Activated naive CD4-positive, alpha-beta T cell treated with anti-CD3 and anti-CD28 coated beads for 36 hours (primary cell): ENCODE measurements around the gene ZNF70. TPM values are rescaled to one million over a fixed set of nuclear protein-coding genes. Genes with fewer than 3 reads are reported as not detected.
A peak's percentile ranks its signal among the peaks of the same experiment; 100 is the strongest.

ENCODE experiments used
- CTCF ChIA-PET: fragments of 350-600 bp; sonication (Branson Sonifier 250); formaldehyde crosslinking; loops from one replicate; lab custom pipeline; 2021; ENCODE audit warnings: antibody characterized with exemption; lab: Charles Lee
- DNase-seq: peaks from one replicate; pipeline ENCODE4 v3.0.0-alpha.2; 2020
- H3K27ac Mint-ChIP-seq: one replicate; pipeline ENCODE4 v1.8.0; 2021; ENCODE audit warnings: mild to moderate bottlenecking, mixed read lengths
- H3K27me3 Mint-ChIP-seq: one replicate; pipeline ENCODE4 v1.8.0; 2021; ENCODE audit warnings: low read depth, mixed read lengths
- H3K36me3 Mint-ChIP-seq: one replicate; pipeline ENCODE4 v1.8.0; 2021; ENCODE audit warnings: low read depth, mixed read lengths
- H3K4me1 Mint-ChIP-seq: one replicate; pipeline ENCODE4 v1.8.0; 2021; ENCODE audit warnings: low read depth, mixed read lengths
- H3K4me3 Mint-ChIP-seq: one replicate; pipeline ENCODE4 v1.8.0; 2021; ENCODE audit warnings: mild to moderate bottlenecking, moderate library complexity, mixed read lengths
- H3K9me3 Mint-ChIP-seq: one replicate; pipeline ENCODE4 v1.8.0; 2021; ENCODE audit warnings: mixed read lengths
- intact Hi-C: fragments of 100-400 bp; cut with micrococcal nuclease; formaldehyde crosslinking; loops from one replicate; pipeline ENCODE4 v1.15.1; 2023
- total RNA-seq, 2 experiments: library from RNA; stranded (reverse); gene quantifications; one replicate each; pipeline ENCODE4 v1.2.3, GENCODE V29; 2021

Gene ZNF70
- total RNA-seq, 2 experiments from 2014 or later: 0.79 to 0.93 TPM

GRCh38 chr22:23722724-23723123, 28.2 kb downstream of the ZNF70 start:
- no peaks in the 10 kb centered on the region for H3K27me3 Mint-ChIP-seq
- H3K36me3 Mint-ChIP-seq: no peaks in the 10 kb centered on the region
- intact Hi-C loops: no loop called here
- no peaks in the 10 kb centered on the region for H3K4me1 Mint-ChIP-seq
- H3K9me3 Mint-ChIP-seq: no peaks in the 10 kb centered on the region
- CTCF ChIA-PET: no interaction called here
- no peak overlapping the region for H3K4me3 Mint-ChIP-seq
- H3K27ac Mint-ChIP-seq: no peak overlapping the region
- DNase-seq: no peak

GRCh38 chr22:23722160-23722559, 28.8 kb downstream of the ZNF70 start:
- Mint-ChIP-seq H3K4me1 (peaks cover 4% of the 10 kb centered on the region), H3K9me3 (no peaks in the 10 kb centered on the region), H3K36me3 (no peaks in the 10 kb centered on the region), H3K27ac (no peak overlapping the region), H3K4me3 (no peak overlapping the region), H3K27me3 (no peaks in the 10 kb centered on the region)
- no peak for DNase-seq
- CTCF ChIA-PET: interaction anchor here (0.6 kb wide), 1 partner anchor 10 kb away, joined by 3 read pairs; no protein-coding TSS in a partner anchor
- intact Hi-C loops: no loop called here

- H3K4me3 Mint-ChIP-seq: no peak overlapping the region
- H3K27ac Mint-ChIP-seq: no peak overlapping the region
- H3K36me3 Mint-ChIP-seq: no peaks in the 10 kb centered on the region
- no peaks in the 10 kb centered on the region for H3K27me3 Mint-ChIP-seq
- CTCF ChIA-PET: interaction anchor here (0.6 to 0.7 kb wide), 2 partner anchors 43 to 141 kb away, joined by 3 to 4 read pairs; no protein-coding TSS in a partner anchor
- no peak for DNase-seq
- H3K4me1 Mint-ChIP-seq: peaks cover 6% of the 10 kb centered on the region
- H3K9me3 Mint-ChIP-seq: no peaks in the 10 kb centered on the region
- intact Hi-C loops: no loop called here
Measured at GRCh38 chr22:23720855-23721254, 30.1 kb downstream of the ZNF70 start.

- Mint-ChIP-seq H3K4me1 (peaks cover 18% of the 10 kb centered on the region), H3K4me3 (no peak overlapping the region), H3K36me3 (peaks cover 3% of the 10 kb centered on the region), H3K27ac (no peak overlapping the region), H3K27me3 (no peaks in the 10 kb centered on the region), H3K9me3 (no peaks in the 10 kb centered on the region)
- intact Hi-C loops: no loop called here
- CTCF ChIA-PET: interaction anchor here (0.7 kb wide), 1 partner anchor 16 kb away, joined by 3 read pairs; no protein-coding TSS in a partner anchor
- DNase-seq: no peak
Measured at GRCh38 chr22:23718371-23719165, 32.3 kb downstream of the ZNF70 start.

- Mint-ChIP-seq H3K4me1 (peaks cover 18% of the 10 kb centered on the region), H3K27me3 (no peaks in the 10 kb centered on the region), H3K27ac (peak overlapping the region; percentile 65), H3K9me3 (no peaks in the 10 kb centered on the region), H3K36me3 (peaks cover 5% of the 10 kb centered on the region), H3K4me3 (peak overlapping the region; percentile 76)
- peak; percentile 82 for DNase-seq
- intact Hi-C loops: loop anchor here (1.0 to 2.0 kb wide), 3 partner anchors 9 to 34 kb away; partner anchors contain the start of gene ZNF70
- CTCF ChIA-PET: interaction anchor here (0.7 to 1.3 kb wide), 2 partner anchors 21 to 89 kb away, joined by 3 to 4 read pairs; no protein-coding TSS in a partner anchor
Measured at GRCh38 chr22:23716811-23717801, 33.8 kb downstream of the ZNF70 start.

- H3K4me3 Mint-ChIP-seq: peak overlapping the region; percentile 76
- no peak overlapping the region for H3K27ac Mint-ChIP-seq
- DNase-seq: no peak
- CTCF ChIA-PET: interaction anchor here (1.3 kb wide), 1 partner anchor 88 kb away, joined by 4 read pairs; no protein-coding TSS in a partner anchor
- peaks cover 21% of the 10 kb centered on the region for H3K4me1 Mint-ChIP-seq
- no peaks in the 10 kb centered on the region for H3K9me3 Mint-ChIP-seq
- peaks cover 11% of the 10 kb centered on the region for H3K36me3 Mint-ChIP-seq
- intact Hi-C loops: loop anchor here (1.0 to 2.0 kb wide), 2 partner anchors 8 to 35 kb away; partner anchors contain the start of gene ZNF70
- H3K27me3 Mint-ChIP-seq: no peaks in the 10 kb centered on the region
Measured at GRCh38 chr22:23715806-23716375, 35.0 kb downstream of the ZNF70 start.

GRCh38 chr22:23714596-23715578, 36.0 kb downstream of the ZNF70 start:
- Mint-ChIP-seq H3K27me3 (no peaks in the 10 kb centered on the region), H3K36me3 (peaks cover 22% of the 10 kb centered on the region), H3K4me1 (peaks cover 25% of the 10 kb centered on the region), H3K9me3 (no peaks in the 10 kb centered on the region), H3K4me3 (peak overlapping the region; percentile 76), H3K27ac (no peak overlapping the region)
- intact Hi-C loops: no loop called here
- CTCF ChIA-PET: interaction anchor here (0.5 kb wide), 1 partner anchor 136 kb away, joined by 4 read pairs; no protein-coding TSS in a partner anchor
- DNase-seq: no peak

GRCh38 chr22:23713696-23714595, 37.0 kb downstream of the ZNF70 start:
- Mint-ChIP-seq H3K4me1 (peaks cover 35% of the 10 kb centered on the region), H3K27ac (no peak overlapping the region), H3K9me3 (no peaks in the 10 kb centered on the region), H3K36me3 (peaks cover 31% of the 10 kb centered on the region), H3K4me3 (no peak overlapping the region), H3K27me3 (no peaks in the 10 kb centered on the region)
- intact Hi-C loops: no loop called here
- CTCF ChIA-PET: interaction anchor here (1.0 kb wide), 1 partner anchor 136 kb away, joined by 4 read pairs; no protein-coding TSS in a partner anchor
- DNase-seq: no peak

GRCh38 chr22:23712256-23712655, 38.7 kb downstream of the ZNF70 start:
- Mint-ChIP-seq H3K4me3 (no peak overlapping the region), H3K27ac (no peak overlapping the region), H3K9me3 (no peaks in the 10 kb centered on the region), H3K4me1 (peaks cover 47% of the 10 kb centered on the region), H3K36me3 (peaks cover 44% of the 10 kb centered on the region), H3K27me3 (no peaks in the 10 kb centered on the region)
- CTCF ChIA-PET: interaction anchor here (0.5 to 1.1 kb wide), 2 partner anchors 10 kb away, joined by 3 read pairs; no protein-coding TSS in a partner anchor
- no peak for DNase-seq
- intact Hi-C loops: no loop called here

- H3K27me3 Mint-ChIP-seq: no peaks in the 10 kb centered on the region
- H3K36me3 Mint-ChIP-seq: peaks cover 73% of the 10 kb centered on the region
- intact Hi-C loops: loop anchor here (5.0 kb wide), 4 partner anchors 467 to 848 kb away; partner anchors contain the start of genes GUCD1, RSPH14 and SNRPD3
- H3K4me3 Mint-ChIP-seq: no peak overlapping the region
- no peak for DNase-seq
- H3K27ac Mint-ChIP-seq: peak overlapping the region; percentile 79
- no peaks in the 10 kb centered on the region for H3K9me3 Mint-ChIP-seq
- CTCF ChIA-PET: no interaction called here
- peaks cover 63% of the 10 kb centered on the region for H3K4me1 Mint-ChIP-seq
Measured at GRCh38 chr22:23709107-23709506, 41.8 kb downstream of the ZNF70 start.
